ENCODE data around the gene IL11. TPM values are rescaled to one million over a fixed set of nuclear protein-coding genes. Genes with fewer than 3 reads are reported as not detected.

IL11 gene
- total RNA-seq, 2 experiments from 2014 or later: 0.26 to 0.34 TPM

GRCh38 chr19:55368701-55369563, 1.3 kb downstream of the IL11 start:
- no peak for DNase-seq
- Mint-ChIP-seq H3K4me1 (ENCODE audit: low read depth) (peaks cover 11% of the 10 kb centered on the region), H3K36me3 (ENCODE audit: low read depth) (peaks cover 2% of the 10 kb centered on the region), H3K4me3 (no peak overlapping the region), H3K9me3 (ENCODE audit: insufficient read depth) (no peaks in the 10 kb centered on the region), H3K27ac (no peak overlapping the region), H3K27me3 (ENCODE audit: low read depth) (peaks cover 40% of the 10 kb centered on the region)
- ATAC-seq: peak; percentile 46
- ChIA-PET POLR2A (interaction anchor here (1.0 to 2.3 kb wide), 3 partner anchors 15 to 34 kb away, joined by 3 to 7 read pairs (median 3); partner anchors contain the start of gene TMEM238), CTCF (interaction anchor here (0.8 kb wide), 1 partner anchor 29 kb away, joined by 3 read pairs; the partner anchor contains the start of gene KMT5C)

GRCh38 chr19:55368106-55368505, 2.2 kb downstream of the IL11 start:
- H3K36me3 Mint-ChIP-seq (ENCODE audit: low read depth): peaks cover 2% of the 10 kb centered on the region
- CTCF ChIA-PET: interaction anchor here (0.8 kb wide), 1 partner anchor 29 kb away, joined by 3 read pairs; the partner anchor contains the start of gene KMT5C
- peaks cover 8% of the 10 kb centered on the region for H3K4me1 Mint-ChIP-seq (ENCODE audit: low read depth)
- no peaks in the 10 kb centered on the region for H3K9me3 Mint-ChIP-seq (ENCODE audit: insufficient read depth)
- POLR2A ChIA-PET: interaction anchor here (1.0 to 2.3 kb wide), 3 partner anchors 16 to 34 kb away, joined by 3 to 7 read pairs (median 3); partner anchors contain the start of gene TMEM238
- H3K4me3 Mint-ChIP-seq: no peak overlapping the region
- peaks cover 35% of the 10 kb centered on the region for H3K27me3 Mint-ChIP-seq (ENCODE audit: low read depth)
- DNase-seq: no peak
- no peak overlapping the region for H3K27ac Mint-ChIP-seq
- ATAC-seq: no peak

GRCh38 chr19:55366790-55367189, 3.5 kb downstream of the IL11 start:
- peaks cover 4% of the 10 kb centered on the region for H3K4me1 Mint-ChIP-seq (ENCODE audit: low read depth)
- H3K27ac Mint-ChIP-seq: no peak overlapping the region
- ChIA-PET POLR2A (interaction anchor here (0.9 to 1.0 kb wide), 2 partner anchors 18 to 28 kb away, joined by 3 to 4 read pairs; no protein-coding TSS in a partner anchor), CTCF (interaction anchor here (1.1 kb wide), 1 partner anchor 16 kb away, joined by 3 read pairs; no protein-coding TSS in a partner anchor)
- no peaks in the 10 kb centered on the region for H3K9me3 Mint-ChIP-seq (ENCODE audit: insufficient read depth)
- no peak for ATAC-seq
- peaks cover 30% of the 10 kb centered on the region for H3K27me3 Mint-ChIP-seq (ENCODE audit: low read depth)
- DNase-seq: no peak
- no peak overlapping the region for H3K4me3 Mint-ChIP-seq
- peaks cover 2% of the 10 kb centered on the region for H3K36me3 Mint-ChIP-seq (ENCODE audit: low read depth)

GRCh38 chr19:55365964-55366363, 4.3 kb downstream of the IL11 start:
- DNase-seq: no peak
- Mint-ChIP-seq H3K4me1 (ENCODE audit: low read depth) (peaks cover 4% of the 10 kb centered on the region), H3K9me3 (ENCODE audit: insufficient read depth) (no peaks in the 10 kb centered on the region), H3K27ac (no peak overlapping the region), H3K4me3 (no peak overlapping the region), H3K36me3 (ENCODE audit: low read depth) (peaks cover 2% of the 10 kb centered on the region), H3K27me3 (ENCODE audit: low read depth) (peaks cover 22% of the 10 kb centered on the region)
- ATAC-seq: no peak
- POLR2A ChIA-PET: interaction anchor here (1.0 kb wide), 1 partner anchor 17 kb away, joined by 3 read pairs; no protein-coding TSS in a partner anchor
- CTCF ChIA-PET: interaction anchor here (1.1 kb wide), 1 partner anchor 17 kb away, joined by 3 read pairs; no protein-coding TSS in a partner anchor

- DNase-seq (no peak), ATAC-seq (no peak)
- Mint-ChIP-seq H3K9me3 (ENCODE audit: insufficient read depth) (no peaks in the 10 kb centered on the region), H3K36me3 (ENCODE audit: low read depth) (peaks cover 2% of the 10 kb centered on the region), H3K27me3 (ENCODE audit: low read depth) (peaks cover 16% of the 10 kb centered on the region), H3K4me1 (ENCODE audit: low read depth) (peaks cover 4% of the 10 kb centered on the region), H3K4me3 (no peak overlapping the region), H3K27ac (no peak overlapping the region)
- ChIA-PET POLR2A (no interaction called here), CTCF (no interaction called here)
Observed at GRCh38 chr19:55365245-55365644, 5.0 kb downstream of the IL11 start.

- Mint-ChIP-seq H3K27ac (no peak within 1 kb of the TSS), H3K9me3 (ENCODE audit: insufficient read depth) (no peaks in the 10 kb centered on the region), H3K4me1 (ENCODE audit: low read depth) (no peaks in the 10 kb centered on the region)
Observed at GRCh38 chr19:55362990-55363716, 7.1 kb downstream of the IL11 start, which contains the start of gene GARIN5B. Gene GARIN5B (minus strand): TSS chr19:55363260. CDS start chr19:55363066, 194 bp downstream.

GRCh38 chr19:55362174-55362989, 7.9 kb downstream of the IL11 start:
- CTCF ChIA-PET: no interaction called here
- Mint-ChIP-seq H3K27ac (no peak overlapping the region), H3K9me3 (ENCODE audit: insufficient read depth) (no peaks in the 10 kb centered on the region), H3K36me3 (ENCODE audit: low read depth) (no peaks in the 10 kb centered on the region), H3K4me3 (no peak overlapping the region), H3K27me3 (ENCODE audit: low read depth) (peaks cover 4% of the 10 kb centered on the region), H3K4me1 (ENCODE audit: low read depth) (no peaks in the 10 kb centered on the region)
- POLR2A ChIA-PET: no interaction called here
- DNase-seq: no peak
- no peak for ATAC-seq

More at GRCh38 chr19:55362990-55363716, 7.1 kb downstream of the IL11 start, which contains the start of gene GARIN5B:
- Mint-ChIP-seq H3K27me3 (ENCODE audit: low read depth) (peaks cover 6% of the 10 kb centered on the region), H3K4me3 (no peak within 1 kb of the TSS), H3K36me3 (ENCODE audit: low read depth) (no peaks in the 10 kb centered on the region)
- POLR2A ChIA-PET: no interaction called here
- ATAC-seq (no peak), DNase-seq (no peak)
- CTCF ChIA-PET: no interaction called here

GRCh38 chr19:55360902-55361301, 9.4 kb downstream of the IL11 start:
- H3K4me3 Mint-ChIP-seq: no peak overlapping the region
- peaks cover 6% of the 10 kb centered on the region for H3K27me3 Mint-ChIP-seq (ENCODE audit: low read depth)
- DNase-seq (no peak), ATAC-seq (no peak)
- H3K4me1 Mint-ChIP-seq (ENCODE audit: low read depth): no peaks in the 10 kb centered on the region
- H3K36me3 Mint-ChIP-seq (ENCODE audit: low read depth): no peaks in the 10 kb centered on the region
- ChIA-PET POLR2A (no interaction called here), CTCF (no interaction called here)
- H3K9me3 Mint-ChIP-seq (ENCODE audit: insufficient read depth): no peaks in the 10 kb centered on the region
- no peak overlapping the region for H3K27ac Mint-ChIP-seq

GRCh38 chr19:55358943-55359908, 11.0 kb downstream of the IL11 start:
- H3K9me3 Mint-ChIP-seq (ENCODE audit: insufficient read depth): no peaks in the 10 kb centered on the region
- no peaks in the 10 kb centered on the region for H3K4me1 Mint-ChIP-seq (ENCODE audit: low read depth)
- H3K4me3 Mint-ChIP-seq: no peak overlapping the region
- DNase-seq (no peak), ATAC-seq (no peak)
- no peak overlapping the region for H3K27ac Mint-ChIP-seq
- peaks cover 12% of the 10 kb centered on the region for H3K27me3 Mint-ChIP-seq (ENCODE audit: low read depth)
- H3K36me3 Mint-ChIP-seq (ENCODE audit: low read depth): no peaks in the 10 kb centered on the region
- CTCF ChIA-PET: interaction anchor here (1.7 kb wide), 1 partner anchor 20 kb away, joined by 3 read pairs; no protein-coding TSS in a partner anchor
- POLR2A ChIA-PET: interaction anchor here (0.6 to 1.4 kb wide), 2 partner anchors 13 to 20 kb away, joined by 3 to 5 read pairs; partner anchors contain the start of gene KMT5C

- POLR2A ChIA-PET: interaction anchor here (0.6 to 1.4 kb wide), 2 partner anchors 14 to 19 kb away, joined by 3 to 5 read pairs; partner anchors contain the start of gene KMT5C
- Mint-ChIP-seq H3K4me1 (ENCODE audit: low read depth) (peaks cover 6% of the 10 kb centered on the region), H3K9me3 (ENCODE audit: insufficient read depth) (no peaks in the 10 kb centered on the region), H3K36me3 (ENCODE audit: low read depth) (no peaks in the 10 kb centered on the region), H3K4me3 (no peak overlapping the region), H3K27me3 (ENCODE audit: low read depth) (peaks cover 18% of the 10 kb centered on the region), H3K27ac (no peak overlapping the region)
- DNase-seq (no peak), ATAC-seq (no peak)
- CTCF ChIA-PET: no interaction called here
Observed at GRCh38 chr19:55358493-55358892, 11.8 kb downstream of the IL11 start.
